Head of caudate nucleus (tissue), 42 donors: Measurements from ENCODE around the gene SURF6.
"Not testable (repeated sequence)": the region's sequence is repeated elsewhere in the genome, so short reads cannot be mapped to it uniquely, and the experiment has no call there.

ENCODE experiments used
- DNase-seq, 42 donors: peaks; one replicate each; pipeline versions ENCODE4 v3.0.0 to v3.0.0-alpha.2; 2020 to 2021; ENCODE audit warnings: mixed read lengths in 7 of 42
- intact Hi-C: fragments of 100-400 bp; cut with DNase I; formaldehyde crosslinking; loops from one replicate; pipeline ENCODE4 v1.15.0; 2022

SURF6 gene

DNA sequence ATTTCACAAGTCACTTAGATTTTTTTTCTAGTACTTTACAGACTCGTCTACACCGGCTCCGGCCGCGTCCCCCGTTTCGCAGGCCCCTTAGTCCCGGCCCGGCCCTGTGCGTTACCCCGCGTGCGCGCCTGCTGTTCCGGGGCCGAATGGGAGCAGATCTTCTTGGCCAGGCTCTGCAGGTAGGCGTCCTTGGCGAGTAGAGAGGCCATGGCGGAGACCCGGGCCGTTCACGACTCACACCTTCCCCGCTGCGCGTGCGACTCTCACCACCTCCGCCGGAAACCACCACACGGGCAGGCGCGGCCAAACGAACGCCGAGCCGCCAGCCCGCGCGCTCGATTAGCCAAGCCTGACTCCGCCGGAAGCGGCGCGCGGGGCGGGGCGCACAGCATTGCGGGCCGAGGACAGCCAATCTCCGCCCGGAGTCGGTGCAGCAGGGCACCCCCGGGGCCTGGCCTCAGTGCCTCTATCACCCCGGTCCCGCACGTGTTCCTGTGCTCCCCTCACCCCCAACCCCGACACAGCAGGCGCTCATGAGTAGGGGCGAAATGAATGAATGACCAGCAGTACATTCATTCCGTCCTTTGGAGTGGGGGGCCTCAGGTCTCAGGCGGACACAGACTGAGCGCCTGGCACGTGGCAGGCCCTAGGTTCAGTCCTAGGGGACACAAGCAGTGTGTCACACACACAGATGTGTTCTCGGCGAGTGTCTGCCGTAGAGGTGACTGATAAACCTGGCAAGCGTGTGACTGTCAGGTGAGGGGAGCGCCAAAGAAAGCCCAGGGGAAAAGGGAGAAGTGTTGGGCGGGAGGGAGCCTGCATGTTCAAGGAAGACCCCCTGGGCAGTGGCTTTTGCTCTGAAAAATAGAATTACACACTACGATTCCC lies at the start of gene SURF6:
Gene SURF6, minus strand, starts transcription at position 265 of the 888 bp plus-strand sequence. Its CDS starts 56 bp downstream, at position 209.
- intact Hi-C loops, result no loop called here

DNA sequence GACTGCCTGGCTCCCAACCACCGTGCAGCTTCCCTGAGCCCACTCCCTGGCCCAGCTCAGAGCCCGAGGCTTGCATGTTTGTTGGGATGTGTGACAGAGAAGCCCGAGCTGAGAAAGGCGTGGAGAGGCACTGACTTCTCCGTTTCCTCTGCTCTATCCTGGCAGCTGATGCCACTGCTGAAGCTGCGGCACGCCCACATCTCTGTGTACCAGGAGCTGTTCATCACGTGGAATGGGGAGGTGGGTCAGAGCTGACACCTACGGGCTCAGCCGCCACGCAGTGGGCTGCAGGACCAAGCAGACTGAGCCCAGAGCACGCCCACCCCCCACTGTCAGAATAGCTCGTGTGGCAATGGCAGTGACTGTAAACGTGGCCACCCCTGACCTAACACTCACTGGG lies 49.5 kb upstream of the SURF6 start:
- DNase-seq, result peak in 3 of 42 donors; percentile 20 to 24 (median 22)
- intact Hi-C loops, result no loop called here

More for the DNA sequence above, at the start of gene SURF6:
- DNase-seq, result peak; percentile 75 to 97 (median 93)

DNA sequence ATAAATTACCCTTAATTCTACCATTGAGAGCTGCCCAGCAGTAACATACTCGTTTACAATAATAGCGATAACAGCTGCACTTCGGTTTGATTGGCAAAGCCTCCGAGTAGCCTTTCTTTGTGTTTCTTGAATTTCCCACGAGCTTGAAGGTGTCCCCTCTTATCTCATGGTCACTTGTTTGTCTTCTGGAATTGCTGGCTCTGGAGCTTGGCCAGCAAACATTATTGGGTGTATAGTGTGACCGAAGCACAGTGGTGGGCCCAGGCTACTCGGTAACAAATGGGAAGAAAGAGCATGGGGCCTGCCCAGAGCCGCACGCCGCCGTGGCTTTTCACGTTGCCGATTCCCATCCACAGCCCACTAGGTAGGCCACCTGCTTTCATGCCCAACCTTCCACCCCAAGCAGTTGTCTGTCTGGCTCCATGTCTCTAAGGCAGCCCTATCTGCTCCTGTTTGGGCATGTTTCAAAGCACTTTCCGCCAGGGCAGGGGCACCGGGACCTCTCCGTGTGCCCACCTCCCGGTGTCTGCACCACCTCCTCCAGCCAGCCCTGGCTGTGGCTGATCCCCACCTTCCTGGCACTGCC lies 48.8 kb upstream of the SURF6 start:
- intact Hi-C loops, result no loop called here
- DNase-seq, result no peak

DNA sequence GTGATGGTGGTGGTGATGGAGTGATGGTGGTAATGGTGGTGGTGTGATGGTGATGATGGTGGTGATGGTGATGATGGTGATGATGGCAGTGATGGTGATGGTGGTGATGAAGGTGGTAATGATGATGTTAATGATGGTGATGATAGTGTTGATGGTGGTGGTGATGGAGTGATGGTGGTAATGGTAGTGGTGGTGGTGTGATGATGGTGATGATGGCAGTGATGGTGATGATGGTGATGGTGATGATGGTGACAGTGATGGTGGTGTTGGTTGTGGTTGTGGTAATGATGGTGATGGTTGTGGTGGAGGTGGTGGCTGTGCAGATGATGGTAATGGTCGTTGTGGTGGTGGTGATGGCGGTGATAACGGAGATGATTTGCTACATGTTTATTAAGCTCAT lies 47.5 kb upstream of the SURF6 start:
- intact Hi-C loops, result no loop called here

DNA sequence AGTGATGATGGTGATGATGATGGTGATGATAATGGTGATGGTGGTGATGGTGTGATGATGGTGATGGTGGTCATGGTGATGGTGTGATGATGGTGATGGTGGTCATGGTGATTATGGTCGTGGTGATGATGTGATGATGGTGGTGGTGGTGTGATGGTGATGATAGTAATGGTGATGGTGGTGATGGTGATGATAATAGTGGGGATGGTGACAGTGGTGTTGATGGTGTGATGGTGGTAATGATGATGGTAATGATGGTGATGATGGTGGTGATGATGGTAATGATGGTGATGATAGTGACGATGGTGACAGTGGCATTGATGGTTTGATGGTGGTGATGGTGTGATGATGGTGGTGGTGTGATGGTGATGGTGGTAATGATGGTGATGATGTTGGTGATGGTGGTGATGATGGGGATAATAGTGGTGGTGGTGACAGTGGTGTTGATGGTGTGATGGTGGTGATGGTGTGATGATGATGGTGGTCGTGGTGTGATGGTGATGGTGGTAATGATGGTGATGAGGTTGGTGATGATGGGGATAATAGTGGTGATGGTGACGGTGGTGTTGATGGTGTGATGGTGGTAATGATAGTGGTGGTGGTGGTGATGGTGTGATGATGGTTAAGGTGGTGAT lies 46.6 kb upstream of the SURF6 start:
- no peak for DNase-seq
- intact Hi-C loops, result no loop called here

More for the DNA sequence above, 47.5 kb upstream of the SURF6 start:
- no peak for DNase-seq

DNA sequence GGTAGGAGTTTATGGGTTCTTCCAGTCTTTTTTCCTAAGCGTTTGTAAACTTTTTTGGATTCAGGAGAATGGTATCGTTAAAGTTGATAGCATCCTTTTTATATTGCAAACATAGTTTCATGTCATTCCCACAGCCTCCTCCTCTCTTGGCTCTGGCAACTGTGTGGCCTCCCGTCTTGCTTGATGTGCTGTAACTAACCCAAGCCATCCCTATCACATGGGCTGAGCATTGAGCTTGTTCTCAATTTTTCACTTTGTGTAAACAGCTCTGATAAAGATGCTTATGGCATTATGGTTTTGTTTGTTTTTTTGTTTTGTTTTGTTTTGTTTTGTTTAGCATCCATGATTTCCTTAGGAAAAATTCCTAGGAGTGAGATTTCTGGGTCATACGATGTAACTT lies 44.7 kb upstream of the SURF6 start:
- intact Hi-C loops, result no loop called here
- no peak for DNase-seq

DNA sequence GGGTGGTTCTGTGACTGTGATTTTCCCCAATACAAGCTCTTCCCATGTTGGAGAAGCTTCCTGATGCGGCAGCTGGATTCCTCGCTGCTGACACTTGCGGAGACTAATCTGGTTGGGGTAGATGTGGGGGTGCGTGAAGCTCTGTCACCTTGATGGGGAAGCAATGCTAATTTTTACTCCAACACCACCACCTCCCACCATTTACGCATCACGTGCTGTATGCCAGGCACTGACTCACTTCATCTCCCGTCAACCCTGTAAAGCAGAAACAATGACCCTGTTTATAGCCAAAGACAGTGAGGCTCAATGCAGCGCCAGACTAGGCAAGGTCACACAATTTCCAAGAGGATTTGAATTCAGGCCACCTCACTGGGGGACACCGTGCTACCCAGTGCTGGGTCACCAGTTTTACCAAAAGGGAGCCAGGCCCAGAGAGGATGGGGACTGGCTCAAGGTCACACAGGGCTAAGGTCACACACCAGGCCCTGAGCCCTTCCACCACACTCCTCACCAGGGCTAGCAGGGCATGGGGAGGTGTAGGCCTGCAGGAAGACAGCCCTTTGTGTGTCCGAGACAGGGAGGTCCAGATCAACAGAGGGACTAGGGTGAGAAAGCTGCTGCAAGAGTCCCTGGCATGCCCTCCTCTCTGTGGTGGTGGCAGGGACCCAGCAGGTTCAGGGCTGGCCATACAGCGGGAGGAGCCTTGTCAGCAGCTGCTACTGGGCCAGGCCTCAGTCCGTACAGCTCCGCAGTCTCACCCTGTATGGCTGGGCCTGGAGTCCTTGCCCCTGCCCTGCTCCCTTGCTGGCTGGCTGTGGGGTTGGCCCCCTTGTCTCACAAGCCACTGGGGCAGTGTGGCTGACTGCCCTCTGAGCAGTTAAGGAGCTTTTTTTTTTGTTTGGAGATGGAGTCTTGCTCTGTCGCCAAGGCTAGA lies 43.4 kb upstream of the SURF6 start:
- intact Hi-C loops, result loop anchor here (5.0 kb wide), 1 partner anchor 758 kb away; the partner anchor contains the start of gene WDR5
- peak; percentile 50 to 92 (median 77) for DNase-seq

DNA sequence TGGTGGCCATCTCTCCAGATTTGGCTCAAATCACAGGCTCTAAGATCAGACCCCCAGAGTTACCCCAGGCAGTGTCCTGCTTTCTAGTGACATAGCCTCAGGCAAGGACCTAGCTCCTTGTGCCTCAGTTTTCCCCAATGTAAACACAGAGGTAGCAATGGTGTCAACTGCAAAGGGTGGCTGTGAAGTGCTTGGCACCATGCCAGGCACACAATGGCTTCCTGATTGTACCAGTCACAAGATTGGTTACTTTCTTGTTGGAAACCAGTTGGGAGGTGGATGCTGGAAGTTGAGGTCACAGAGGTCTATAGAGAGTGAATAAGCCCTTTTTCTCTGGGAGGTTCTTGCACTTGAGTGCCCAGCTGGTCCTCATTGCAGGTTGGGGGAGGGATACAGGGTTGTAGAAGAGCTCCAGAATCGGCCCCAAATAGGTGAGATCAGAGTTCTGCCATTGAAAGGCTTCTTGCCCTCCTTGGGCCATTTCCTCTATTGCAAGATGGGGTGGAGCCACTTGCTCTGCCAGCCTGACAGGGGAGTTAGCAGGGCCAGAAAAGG lies 42.5 kb upstream of the SURF6 start:
- DNase-seq, result no peak
- intact Hi-C loops, result loop anchor here (5.0 kb wide), 1 partner anchor 759 kb away; the partner anchor contains the start of gene WDR5

DNA sequence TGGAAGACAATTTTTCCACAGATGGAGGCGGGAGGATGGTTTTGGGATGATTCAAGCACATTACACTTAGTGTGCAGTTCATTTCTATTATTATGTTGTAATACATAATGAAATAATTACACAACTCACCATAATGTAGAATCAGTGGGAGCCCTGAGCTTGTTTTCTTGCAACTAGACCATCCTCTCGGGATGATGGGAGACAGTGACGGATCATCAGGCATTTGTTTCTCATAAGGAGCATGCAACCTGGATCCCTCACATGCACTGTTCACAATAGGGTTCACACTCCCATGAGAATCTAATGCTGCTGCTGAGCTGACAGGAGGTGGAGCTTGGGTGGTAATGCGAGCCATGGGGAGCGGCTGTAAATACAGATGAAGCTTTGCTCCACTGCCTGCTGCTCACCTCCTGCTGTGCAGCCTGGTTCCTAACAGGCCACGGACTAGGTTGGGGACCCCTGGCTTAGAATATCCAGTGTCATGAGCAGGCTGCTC lies 41.8 kb upstream of the SURF6 start:
- DNase-seq, result no peak
- intact Hi-C loops, result loop anchor here (5.0 kb wide), 1 partner anchor 760 kb away; the partner anchor contains the start of gene WDR5

DNA sequence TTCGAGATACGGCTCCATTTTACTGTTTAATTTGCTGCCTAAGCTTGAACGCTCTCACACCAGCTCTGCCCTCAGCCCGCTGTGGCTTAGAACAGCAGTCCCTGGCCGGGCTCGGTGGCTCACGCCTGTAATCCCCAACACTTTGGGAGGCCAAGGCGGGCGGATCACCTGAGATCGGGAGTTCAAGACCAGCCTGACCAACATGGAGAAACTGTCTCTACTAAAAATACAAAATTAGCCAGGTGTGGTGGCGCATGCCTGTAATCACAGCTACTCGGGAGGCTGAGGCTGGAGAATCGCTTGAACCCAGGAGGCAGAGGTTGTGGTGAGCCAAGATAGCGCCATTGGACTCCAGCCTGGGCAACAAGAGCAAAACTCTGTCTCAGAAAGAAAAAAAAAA lies 41.3 kb upstream of the SURF6 start:
- DNase-seq, result not testable (repeated sequence)
- intact Hi-C loops, result loop anchor here (5.0 kb wide), 1 partner anchor 760 kb away; the partner anchor contains the start of gene WDR5

DNA sequence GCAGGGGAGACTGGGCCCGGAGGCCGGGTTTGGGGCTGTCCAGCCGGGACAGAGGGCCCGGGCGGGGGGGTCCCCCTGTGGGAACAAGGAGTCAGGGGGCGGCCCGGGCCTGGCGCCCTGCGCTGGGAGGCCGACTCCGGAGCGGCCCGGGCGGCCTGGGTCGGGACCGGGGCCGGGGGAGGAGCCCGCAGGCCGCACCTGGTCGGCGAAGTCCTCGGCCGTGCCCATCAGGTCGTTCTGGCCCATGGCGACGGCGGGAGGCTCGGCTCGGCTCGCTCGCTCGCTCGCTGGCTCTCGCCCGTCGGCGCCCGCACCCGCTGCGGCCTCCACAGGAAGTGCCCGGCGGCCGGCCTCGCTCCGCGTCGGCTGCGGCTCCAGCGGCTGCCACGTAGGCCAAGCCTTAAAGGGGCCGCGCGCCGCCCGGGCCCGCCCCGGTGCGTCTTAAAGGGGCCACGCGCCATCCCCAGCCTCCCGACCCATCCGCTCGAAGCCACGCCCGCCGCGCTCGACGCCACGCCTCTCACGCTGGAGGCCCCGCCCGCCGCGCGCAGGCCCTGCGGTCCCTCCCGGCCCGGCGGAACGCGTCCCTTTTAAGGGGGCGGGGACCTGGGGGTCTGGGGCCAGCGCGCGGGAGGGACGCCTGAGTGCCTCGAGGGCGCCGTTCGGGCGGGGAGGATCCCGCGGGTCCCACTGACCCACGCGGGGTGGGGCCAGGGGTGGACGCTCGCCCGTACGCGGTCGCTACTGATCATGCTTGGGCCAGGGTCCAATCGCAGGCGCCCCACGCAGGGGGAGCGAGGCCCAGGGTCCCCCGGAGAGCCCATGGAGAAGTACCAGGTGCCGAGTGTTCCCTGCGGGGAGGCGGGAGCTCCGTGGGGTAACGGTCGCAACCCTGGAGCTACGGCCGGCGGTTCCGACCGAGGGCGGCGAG lies 40.0 kb upstream of the SURF6 start, which contains the start of the genes STKLD1 and SURF4:
Gene STKLD1, plus strand, starts transcription at position 643 of the 931 bp plus-strand sequence. Its CDS starts 108 bp downstream, at position 751.
Gene SURF4, minus strand, starts transcription at position 337 of the 931 bp plus-strand sequence. Its CDS starts 91 bp downstream, at position 246.
- peak; percentile 91 to 99 (median 97) for DNase-seq
- intact Hi-C loops, result loop anchor here (5.0 kb wide), 1 partner anchor 761 kb away; the partner anchor contains the start of gene WDR5

DNA sequence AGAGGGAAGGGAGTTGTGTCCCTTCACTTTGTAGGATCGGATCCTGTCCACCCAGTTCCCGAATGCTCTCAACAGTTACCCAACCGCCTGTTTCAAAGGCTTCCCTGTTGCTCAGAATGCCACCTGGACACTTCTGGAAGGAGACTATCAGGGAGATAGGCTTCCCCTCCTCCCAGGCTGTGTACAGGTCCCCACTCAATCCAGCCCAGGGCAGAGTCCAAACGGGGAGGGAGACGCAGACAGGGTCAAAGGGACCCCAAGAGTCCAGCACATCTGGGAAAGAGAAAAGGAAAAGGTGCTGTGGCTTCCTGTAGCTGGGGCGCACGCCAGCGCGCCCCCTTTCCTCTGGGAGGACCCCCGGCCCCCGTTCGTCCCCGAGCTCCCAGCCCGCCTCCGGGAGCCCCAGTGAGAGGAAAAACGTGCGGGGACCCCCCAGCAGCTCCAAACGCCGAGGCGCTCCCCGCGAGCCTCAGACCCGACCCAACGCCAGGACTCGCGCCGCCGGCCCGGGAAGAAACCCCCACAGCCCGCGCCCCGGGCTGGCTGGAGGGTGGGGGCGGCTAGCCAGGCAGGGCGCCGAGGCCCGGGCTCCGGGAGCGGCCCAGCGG lies 39.2 kb upstream of the SURF6 start:
- intact Hi-C loops, result loop anchor here (5.0 kb wide), 1 partner anchor 762 kb away; the partner anchor contains the start of gene WDR5
- DNase-seq, result peak in 7 of 42 donors; percentile 12 to 47 (median 32)

DNA sequence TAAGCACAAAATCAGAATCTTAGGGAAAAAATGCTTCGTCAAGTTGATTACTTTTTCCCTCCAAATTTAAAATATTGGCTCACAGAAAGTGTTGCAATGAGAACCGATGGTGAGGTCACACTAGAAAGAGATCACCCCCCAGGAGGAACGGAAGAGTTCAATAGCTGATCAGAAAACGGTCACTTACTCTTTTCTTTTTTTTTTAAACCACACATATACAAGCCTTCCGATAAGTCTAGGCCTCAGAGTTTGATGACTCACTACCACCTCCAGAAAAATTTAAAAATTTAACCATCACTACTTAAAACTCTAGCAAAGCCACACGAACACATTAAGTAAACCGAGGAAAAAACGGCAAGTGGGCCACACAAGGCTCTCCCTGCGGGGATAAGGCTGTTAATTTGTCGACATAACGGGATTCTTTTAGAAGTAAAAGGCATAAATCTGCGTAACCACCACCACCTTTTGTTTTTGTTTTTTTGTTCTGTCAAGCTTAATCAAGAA lies 38.7 kb upstream of the SURF6 start:
- intact Hi-C loops, result loop anchor here (5.0 kb wide), 1 partner anchor 763 kb away; the partner anchor contains the start of gene WDR5
- no peak for DNase-seq

DNA sequence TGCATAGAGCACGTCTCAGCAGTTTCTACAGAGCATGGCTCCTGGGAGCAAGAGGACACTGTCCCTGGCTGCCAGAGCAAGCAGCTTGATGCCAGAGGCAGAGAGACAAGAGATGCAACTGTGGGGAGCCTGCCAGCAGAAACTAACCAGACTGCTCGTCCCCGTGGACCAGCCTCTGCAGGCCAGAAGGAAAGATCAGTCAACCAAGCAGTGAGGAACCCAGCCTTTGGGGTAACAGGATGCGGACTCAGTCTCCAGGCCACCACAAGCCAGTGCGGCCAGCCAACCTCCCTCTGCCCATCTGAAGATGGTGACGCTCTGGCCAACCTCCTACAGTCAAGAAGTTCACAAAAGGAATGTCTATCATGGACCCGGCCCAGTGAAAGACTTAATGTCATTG lies 36.2 kb upstream of the SURF6 start:
- DNase-seq, result no peak
- intact Hi-C loops, result no loop called here

DNA sequence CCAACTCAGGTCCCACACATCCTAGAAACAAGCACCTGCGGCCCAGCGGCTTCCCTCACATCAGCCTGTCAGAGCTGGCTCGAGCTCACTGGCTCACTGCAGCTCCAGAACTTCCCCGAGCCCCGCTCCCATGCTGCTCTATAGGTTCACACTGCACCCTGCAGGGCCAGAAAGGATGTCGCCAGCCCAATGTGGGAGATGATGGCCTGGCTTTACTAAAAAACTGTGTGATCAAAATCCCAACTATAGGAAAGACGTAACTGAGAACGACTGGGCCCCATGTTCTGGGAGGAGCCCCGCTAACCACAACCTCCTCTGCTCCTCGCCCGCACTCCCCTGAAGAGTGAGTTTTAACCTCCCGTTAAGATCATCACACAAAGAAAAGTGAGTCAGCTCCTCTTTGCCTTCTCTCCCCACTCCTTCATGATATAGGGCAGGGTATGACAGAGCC lies 35.3 kb upstream of the SURF6 start:
- DNase-seq, result peak in 29 of 42 donors; percentile 21 to 84 (median 57)
- intact Hi-C loops, result no loop called here

DNA sequence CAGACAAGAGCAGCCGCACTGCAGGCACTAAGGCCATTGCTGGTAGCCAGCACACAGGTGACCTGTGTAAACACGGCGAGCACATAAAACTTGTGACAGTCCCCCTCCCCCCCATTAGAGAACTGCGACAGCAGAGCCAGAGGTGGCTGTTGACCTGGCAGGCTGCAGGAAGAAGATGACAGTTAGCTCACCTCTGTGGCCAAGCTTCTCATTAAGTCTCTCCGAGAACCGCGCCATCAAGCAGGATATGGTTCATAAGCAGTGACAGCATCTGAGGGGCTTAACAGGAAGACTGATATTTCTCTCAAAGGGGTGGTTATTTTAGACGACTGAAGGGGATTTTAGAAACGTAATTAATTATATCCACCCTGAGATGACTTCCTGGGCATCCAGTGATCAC lies 34.7 kb upstream of the SURF6 start:
- intact Hi-C loops, result no loop called here
- DNase-seq, result no peak
